ENCODE measurements around the gene COL11A1.
"Not testable (repeated sequence)": the region's sequence is repeated elsewhere in the genome, so short reads cannot be mapped to it uniquely, and the experiment has no call there.

COL11A1 gene

DNA sequence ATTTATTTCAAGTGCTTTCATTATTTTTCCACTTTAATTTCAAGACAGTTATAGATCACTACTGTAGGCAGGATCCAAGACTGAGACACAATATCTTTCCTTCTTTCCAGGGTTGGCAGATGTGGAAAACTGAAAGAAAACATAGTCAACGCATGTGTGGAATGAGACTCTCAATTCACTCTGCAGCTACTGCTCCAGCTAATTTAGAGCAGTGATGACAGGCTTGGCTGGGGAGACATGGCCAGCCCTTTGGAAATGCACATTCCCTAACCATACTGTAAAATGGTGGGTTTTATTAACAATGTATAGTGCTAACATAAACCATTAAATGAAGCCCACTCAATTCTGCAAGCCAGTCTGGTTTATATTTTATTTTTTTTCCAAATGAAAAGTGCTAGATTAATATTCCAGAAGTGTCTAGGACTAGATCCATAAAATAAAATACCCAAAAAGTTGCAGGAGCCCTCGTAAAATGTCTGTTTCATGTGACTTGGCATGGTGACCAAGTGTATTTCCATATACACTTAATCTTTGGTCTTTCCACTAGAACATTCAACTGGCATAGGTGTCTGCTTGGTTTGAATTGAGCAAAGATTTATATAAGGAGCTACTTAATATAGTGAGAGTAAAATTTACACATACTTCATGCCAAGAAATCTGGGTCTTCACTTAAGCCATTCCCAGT is 32.9 kb downstream of the COL11A1 start:
- DNase-seq = no peak

DNA sequence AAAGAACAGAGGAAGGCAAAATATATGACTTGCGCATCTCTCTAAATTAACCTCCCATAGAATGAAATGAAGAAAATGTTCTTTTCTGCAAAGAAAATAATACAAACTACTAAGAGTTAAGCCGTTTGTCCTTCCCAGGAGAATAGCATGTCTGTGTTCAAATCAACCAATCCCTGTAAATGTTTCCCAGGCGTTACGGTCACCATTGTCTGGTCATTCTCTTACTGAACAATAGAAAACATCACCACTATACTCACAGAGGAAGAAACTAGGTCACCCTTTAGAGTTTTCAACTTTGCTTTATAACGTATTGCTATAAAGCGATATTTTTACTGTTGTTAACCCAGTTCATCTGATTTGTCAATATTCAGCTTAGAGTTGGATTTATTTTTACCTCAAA is 34.1 kb downstream of the COL11A1 start:
- no peak for DNase-seq

DNA sequence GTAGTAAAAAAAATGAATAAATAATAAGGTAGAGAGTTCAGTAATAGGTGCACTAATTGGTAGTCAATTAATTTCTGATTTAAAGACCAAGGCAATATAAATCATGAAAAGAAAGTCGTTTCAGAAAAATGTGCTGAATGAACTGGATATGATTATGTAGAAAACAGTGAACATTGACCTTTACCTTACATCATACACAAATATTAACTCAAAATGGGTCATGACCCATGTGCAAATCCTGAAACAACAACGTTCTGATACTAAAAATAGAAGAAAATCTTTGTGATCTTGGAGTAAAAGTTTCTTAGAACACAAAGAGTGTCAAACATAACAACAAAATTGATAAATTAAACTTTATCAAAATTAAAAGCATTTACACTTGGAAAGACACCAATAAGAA is 39.1 kb downstream of the COL11A1 start:
- DNase-seq = no peak

DNA sequence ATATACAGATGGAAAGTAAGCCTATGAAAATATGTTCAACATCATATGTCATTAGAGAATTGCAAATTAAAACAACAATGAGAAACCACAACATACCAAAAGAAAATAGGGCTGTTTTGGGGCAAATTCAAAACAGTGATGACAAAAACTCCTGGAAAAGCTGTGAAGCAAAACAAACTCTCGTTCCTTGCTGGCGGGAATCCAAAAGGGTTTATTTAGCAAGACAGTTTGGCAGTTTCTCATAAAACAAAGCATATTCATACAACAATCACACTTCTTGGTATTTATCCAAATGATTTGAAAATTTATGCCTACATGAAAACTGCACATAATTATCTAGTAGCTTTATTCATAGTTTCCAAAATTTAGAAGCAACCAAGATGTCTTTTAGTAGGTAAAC is 44.4 kb downstream of the COL11A1 start:
- DNase-seq = no peak

DNA sequence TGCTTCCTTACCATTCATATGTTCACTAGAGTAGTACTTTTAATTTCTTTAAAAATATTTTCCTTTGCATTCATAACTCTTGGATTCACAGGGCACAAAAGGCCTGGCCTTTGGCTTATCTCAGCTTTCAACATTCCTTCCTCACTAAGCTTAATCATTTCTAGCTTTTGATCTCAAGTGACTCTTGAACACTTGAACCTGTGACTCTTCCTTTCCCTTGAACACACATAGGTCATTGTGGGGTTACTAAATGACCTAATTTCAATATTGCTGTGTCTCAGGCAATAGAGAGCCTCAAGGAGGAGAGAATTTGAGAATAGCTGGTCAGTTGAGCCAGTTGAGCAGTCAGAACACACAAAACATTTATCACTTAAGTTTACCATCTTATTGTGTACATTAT is 49.9 kb downstream of the COL11A1 start:
- no peak for DNase-seq

DNA sequence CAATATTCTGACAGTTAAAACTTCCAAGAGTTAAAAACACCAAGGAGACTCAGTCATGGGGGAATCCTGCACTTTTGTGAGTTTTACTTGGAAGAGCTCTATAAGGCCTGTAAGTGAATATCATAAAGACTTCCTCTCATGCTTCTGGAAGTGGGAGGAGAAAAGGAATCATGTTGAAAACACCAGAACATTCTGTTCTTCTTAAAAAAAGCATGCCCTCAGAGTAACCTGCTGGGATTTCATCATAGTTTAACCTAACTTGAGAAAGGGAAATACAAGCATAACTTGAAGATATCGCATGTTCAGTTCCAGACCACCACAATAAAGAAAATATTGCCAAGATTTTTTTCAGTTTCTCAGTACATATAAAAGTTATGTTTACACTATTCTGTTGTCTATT is 51.9 kb downstream of the COL11A1 start:
- no peak for DNase-seq

DNA sequence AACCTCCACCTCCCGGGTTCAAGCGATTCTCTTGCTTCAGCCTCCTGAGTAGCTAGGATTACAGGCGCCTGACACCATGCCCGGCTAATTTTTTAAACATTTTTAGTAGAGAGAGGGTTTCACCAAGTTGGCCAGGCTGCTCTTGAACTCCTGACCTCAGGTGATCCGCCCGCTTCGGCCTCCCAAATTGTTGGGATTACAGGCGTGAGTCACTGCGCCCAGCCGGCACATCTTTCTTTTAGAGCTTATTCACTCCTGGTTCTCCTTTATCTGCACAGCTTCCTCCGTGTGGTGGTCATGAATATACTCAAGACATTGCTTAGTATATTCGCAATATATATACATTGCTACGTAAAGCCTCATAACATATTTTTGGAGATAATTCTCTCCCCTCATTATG is 80.2 kb downstream of the COL11A1 start:
- not testable (repeated sequence) for DNase-seq

DNA sequence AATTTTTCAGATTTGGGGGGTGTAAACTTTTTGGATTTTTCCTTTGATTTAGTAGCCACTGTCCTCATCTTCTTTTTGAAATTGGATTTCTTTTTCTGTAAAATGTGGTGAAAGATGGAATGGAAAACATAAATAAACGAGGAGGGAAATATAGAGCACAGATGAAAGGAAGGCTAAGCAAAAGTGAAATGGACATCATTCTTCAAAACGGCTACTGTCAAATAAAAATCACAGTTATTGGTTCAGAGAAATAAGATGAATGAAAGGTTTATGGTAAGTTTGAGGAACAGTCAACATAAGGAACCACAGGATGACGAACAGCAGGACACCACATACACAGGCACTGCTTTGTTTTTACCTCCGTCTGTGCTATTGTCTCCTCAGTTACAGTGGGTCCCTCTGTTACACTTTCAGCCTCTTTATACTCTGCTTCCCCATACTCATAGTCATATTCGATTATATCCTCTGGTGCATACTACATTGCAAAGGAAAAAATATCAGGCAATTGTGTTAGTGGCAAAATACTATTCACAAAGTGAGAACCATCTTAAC is 82.4 kb downstream of the COL11A1 start:
- peak; percentile 30 for DNase-seq

DNA sequence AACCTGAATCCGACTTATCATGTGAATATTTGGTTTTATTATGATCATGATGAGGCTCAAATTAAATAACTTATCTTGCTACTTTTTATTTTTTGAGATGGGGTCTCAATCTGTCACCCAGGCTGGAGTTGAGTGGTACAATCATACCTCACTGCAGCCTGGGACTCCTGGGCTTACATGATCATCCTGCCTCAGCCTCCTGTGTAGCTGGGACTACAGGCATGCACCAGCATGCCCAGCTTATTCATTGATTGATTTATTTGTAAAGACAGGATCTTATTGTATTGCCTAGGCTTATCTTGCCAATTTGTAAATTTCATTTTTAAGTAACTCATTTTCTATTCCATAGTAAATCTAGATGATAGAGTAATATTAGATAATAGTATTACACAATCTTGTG is 84.3 kb downstream of the COL11A1 start:
- no peak for DNase-seq

DNA sequence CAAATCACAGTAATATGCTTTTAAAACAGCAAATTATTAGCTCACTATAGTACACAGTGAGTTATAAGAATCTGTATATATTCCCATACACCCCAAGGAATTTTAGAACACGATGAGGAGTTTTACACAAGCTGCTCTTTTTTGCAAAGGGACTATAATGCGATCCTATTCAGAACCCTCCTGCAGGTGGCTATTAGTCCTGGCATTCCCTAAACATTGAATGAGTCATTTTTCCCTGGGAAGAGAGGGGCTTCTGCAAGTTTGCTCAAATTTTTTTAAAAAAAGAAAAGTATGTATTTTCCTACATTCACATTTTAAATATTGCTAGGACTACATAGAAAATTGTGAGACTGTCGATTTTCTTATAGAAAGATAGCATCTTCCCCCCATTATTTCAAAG is 106.3 kb downstream of the COL11A1 start:
- no peak for DNase-seq

DNA sequence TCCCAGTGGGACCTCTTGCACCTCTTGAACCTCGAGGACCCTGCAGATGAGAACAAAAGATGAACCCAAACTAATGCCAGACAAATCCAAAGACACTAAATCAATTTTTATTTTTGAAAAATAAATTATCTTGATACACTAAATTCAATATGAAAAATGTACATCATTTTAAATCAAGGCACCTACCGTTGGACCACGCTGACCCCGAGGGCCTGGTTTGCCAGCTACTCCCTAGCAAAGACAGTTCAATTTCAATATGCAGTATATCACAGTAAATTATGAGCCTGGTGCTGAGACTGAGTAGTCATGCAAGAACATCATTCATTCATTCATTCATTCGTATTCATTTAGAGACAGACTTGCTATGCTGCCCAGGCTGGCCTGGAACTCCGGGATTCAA is 129.4 kb downstream of the COL11A1 start:
- no peak for DNase-seq

DNA sequence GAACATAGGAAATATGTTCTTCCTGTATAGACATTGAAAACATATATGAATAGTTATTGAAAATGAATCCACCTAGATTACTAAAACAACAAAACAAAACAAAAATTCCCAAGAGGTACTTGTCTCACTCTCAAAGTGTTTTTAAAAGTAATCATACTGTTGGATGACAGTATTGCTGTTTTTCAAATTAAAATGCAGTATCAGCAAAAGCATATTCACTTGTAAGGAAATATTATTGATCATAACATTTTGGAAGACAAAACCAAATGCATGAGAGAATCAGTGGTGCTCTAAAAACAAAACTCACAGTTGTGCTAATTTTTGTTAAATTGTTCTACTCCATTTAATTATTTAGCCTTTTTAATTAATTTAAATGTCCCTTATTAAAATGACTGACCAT is 131.0 kb downstream of the COL11A1 start:
- no peak for DNase-seq

DNA sequence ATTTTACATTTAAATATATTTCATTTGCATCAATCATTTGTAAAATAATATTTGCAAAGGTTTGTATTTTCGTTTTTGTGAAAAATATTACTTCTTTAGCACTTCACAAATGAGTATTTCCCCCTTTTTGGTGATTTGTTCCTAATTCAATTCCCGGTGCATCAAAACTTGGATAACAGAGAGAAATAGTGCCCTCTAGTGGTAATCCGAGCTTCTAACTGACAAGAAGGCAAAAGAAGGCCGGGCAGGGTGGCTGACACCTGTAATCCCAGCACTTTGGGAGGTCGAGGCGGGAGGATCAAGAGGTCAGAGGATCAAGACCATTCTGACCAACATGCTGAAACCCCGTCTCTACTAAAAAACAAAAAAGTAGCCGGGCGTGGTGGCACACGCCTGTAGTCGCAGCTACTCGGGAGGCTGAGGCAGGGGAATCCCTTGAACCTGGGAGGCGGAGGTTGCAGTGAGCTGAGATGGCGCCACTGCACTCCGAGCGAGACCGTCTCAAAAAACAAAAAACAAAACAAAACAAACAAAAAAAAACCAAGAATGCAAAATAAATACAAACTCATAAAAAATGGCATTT is 137.7 kb downstream of the COL11A1 start:
- DNase-seq = peak; percentile 61

DNA sequence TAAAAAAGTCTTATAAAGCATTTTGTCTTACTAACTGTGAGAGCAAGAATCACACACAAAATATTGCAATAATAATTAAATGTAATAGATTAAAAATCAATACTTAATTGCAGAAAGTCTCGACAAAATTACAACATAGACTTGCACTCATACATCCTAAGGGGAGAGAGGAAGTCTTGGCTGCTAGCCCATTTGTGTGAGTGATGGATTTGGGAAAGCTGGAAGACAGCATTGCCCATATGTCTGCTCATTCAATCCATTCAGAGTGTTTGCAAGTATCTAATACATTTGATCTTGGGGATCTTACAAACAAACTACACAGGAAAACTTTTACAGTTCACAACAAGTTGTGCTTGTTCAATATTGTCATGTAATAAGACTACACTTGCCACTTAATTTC is 140.5 kb downstream of the COL11A1 start:
- no peak for DNase-seq

DNA sequence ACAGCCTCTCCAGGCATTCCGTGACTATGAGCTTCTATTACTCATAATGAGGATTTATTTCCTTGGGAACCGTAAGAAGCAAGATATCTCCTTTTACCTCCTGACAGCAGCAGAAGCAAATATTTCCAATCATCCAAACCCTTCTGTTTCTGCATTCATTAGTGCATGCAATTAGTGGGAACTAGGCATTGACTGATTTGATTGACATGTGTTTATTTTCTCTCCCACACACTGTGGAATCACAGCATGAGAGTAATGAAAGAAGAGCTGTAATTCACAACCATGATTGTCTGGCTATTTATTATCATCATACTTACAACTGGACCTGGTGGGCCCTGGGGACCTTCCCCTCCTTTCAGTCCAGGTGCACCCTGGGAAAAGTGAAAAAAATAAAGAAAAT is 146.8 kb downstream of the COL11A1 start:
- peak; percentile 64 for DNase-seq

DNA sequence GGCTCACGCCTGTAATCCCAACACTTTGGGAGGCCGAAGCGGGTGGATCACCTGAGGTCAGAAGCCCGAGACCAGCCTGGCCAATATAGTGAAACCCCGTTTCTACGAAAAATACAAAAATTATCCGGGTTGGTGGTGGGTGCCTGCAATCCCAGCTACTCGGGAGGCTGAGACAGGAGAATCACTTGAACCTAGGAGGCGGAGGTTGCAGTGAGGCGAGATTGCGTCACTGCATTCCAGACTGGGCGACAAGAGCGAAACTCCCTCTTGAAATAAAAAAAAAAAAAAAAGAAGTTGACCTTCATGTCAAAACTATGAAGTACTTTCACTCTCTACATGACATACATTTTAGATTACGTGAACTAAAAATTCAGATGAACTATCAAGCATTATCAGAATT is 153.7 kb downstream of the COL11A1 start:
- DNase-seq = no peak

DNA sequence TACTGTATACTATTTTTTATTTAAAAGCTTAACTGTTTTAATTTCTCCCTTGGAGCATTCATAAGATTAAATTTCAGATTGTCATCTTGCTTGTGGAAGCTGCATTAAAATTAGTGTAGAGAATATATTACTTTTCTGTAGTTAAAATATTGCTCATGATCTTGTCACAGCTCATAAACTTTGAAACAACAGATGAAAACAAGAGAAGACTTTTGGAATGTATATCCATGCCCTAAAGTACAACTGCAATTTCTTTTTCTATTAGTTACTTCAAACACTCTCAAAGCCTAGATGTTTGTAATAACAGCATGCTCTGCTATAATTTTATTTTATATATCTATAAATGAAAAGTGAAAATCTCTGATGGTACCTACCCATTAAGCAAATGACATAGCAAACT is 155.9 kb downstream of the COL11A1 start:
- DNase-seq = no peak

DNA sequence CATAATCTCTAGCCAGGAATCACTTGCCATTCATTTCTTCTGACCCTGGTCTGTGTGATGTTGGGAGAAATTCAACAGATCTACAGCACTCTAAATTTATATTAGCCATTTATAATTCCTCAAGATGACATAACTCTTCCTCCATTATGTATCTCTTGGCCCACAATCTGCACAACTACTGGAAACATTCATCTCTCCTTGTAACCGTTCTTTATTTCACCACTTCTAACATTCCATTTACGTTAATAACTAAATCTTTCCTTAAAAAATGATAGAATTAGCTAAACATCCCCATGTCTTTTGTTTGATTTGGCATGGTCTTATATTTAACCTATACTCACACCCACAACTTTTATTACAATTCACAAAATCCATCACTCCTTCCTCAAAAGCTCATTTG is 166.0 kb downstream of the COL11A1 start:
- DNase-seq = no peak

DNA sequence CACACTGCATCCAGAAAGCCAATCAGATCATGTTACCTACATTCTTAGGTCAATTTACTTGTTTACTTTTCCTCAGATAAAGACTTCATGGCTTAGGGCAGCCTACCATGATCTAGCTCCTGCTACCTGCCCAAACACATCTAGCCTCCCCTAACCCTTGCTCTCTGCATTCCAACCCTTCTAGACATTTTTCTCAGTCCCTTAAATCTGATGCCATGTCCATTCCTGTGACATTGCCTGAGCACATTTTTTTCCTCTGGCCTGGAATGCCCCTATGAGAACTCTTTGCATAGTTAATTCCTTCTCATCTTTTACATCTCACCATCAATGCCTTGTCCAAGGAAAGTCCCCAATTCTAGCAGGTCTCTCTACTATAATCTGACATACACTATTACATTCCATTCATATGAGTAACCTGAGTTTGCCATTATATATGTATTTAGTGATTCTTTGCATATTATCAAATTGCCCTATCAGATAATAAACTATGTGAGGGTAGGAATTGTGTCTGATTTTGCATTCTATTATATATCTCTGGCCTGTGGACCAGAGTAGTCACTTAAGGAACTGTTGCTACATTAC is 166.9 kb downstream of the COL11A1 start:
- DNase-seq = no peak

DNA sequence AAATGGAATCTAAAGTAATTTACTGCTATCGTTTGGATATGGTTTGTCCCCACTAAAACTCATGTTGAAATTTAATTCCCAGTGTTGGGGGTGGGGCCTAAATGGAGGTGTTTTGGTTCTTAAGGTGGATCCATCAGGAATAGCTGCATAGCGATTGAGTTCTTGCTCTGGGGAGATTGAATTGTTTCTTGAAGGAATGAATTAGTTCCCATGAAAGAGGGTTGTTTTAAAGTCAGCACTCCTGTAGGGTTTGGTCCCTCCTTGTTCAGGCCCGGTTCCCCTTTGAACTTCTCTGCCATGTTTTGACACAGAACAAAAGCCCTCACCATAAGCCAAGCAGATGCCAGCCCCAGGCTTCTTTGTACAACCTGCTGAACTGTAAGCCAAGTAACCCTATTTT is 170.9 kb downstream of the COL11A1 start:
- DNase-seq = no peak

DNA sequence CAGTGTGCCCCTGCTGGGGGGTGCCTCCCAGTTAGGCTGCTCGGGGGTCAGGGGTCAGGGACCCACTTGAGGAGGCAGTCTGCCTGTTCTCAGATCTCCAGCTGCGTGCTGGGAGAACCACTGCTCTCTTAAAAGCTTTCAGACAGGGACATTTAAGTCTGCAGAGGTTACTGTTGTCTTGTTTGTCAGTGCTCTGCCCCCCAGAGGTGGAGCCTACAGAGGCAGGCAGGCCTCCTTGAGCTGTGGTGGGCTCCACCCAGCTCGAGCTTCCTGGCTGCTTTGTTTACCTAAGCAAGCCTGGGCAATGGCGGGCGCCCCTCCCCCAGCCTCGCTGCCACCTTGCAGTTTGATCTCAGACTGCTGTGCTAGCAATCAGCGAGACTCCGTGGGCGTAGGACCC is 175.0 kb downstream of the COL11A1 start:
- DNase-seq = not testable (repeated sequence)

DNA sequence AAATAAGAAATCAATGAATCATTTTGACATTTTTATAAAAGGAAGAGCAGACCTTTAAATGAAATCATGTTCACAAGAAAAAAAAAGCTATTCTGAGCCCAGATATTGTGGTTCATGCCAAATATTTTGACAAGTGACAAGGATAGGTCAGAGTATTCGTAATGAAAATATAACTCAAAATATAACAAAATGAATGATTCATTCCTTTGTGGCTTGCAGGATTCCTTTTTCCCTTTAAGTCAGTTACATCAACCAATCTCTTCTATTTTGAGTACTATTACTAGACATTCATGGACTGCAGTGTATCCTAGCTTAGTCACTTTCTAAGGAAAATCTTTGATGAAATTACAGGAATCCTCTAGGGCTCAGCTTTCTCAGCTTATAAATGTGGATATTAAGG is 188.7 kb downstream of the COL11A1 start:
- DNase-seq = no peak

DNA sequence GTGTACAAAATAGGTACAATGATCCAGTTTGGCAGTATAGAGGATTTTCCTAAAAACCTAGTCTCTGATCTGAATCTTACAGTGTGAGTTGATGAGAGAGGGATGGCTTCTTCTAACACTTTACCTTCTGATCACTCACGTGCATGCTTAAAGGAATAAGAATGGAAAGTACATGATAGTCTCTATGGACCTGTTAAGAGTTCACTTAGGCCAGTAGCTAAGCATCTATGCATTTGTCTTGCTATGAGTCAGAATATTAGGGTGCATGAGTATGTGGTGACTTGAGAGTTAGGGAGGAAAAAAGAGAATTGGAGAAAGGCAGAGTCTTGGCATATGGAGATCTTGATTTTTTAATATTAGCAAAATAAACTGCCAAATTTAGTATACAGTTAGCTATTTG is 206.3 kb downstream of the COL11A1 start:
- no peak for DNase-seq

DNA sequence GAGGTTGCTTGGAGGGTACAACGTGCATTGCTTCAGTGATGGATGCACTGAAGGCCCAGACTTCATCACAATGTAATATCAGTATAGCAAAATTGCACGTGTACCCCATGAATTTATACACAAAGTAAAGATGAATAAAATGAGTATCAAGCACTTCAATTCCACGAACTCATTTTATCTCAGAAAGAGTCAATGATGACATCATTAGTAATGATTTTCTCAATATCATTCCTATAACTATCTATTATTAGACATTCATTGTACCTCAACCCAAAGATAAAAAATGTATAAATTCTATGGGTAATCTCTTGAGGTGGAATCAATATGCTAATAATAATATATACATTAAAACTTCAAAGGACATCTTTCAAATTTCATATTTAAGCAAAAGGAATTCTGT is 208.4 kb downstream of the COL11A1 start:
- DNase-seq = no peak

DNA sequence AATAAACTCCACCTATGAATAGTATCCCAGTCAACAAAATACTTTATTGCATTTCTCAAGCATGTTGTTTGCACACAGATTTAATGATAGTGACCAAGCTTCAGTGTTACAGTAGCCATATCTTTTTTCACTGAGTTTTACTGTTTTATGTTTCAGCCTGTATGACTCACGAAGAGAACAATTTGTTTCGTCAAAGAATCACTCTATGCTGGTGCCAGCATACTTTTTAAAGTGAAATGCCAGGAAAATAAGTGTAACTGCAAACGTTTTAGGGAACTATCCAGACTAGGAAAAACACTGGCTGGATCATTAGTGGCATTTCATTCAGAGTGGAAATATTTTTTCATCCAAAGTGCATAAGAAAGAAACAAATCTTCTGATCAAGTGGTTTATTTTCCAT is 210.8 kb downstream of the COL11A1 start:
- DNase-seq = no peak

Data from NCI-H748 treated with DMSO at 0.1 percent for 48 hours (cell line).